CD4-positive, alpha-beta T cell treated with Interleukin-1 beta for 1 hour (primary cell): ENCODE data around the gene MSRB3.
"Not testable (repeated sequence)": the region's sequence is repeated elsewhere in the genome, so short reads cannot be mapped to it uniquely, and the experiment has no call there.

Source experiments
- DNase-seq, 2 donors: peaks; one replicate each; pipeline ENCODE4 v3.0.0-alpha.2; 2020 to 2022

Gene MSRB3

GRCh38 chr12:65278576-65279368 is at the start of gene MSRB3:
Gene MSRB3, plus strand, starts transcription at chr12:65278683. Its CDS starts 29,897 bp downstream, at chr12:65308580.
- peak; percentile 1 to 16 for DNase-seq

GRCh38 chr12:65229441-65229840 is 49.0 kb upstream of the MSRB3 start:
- no peak for DNase-seq

GRCh38 chr12:65232476-65233077 is 45.9 kb upstream of the MSRB3 start:
- DNase-seq, result peak in 1 of 2 donors; percentile 29

GRCh38 chr12:65237153-65237552 is 41.3 kb upstream of the MSRB3 start:
- DNase-seq, result no peak

- no peak for DNase-seq
Observed at GRCh38 chr12:65238609-65239008, 39.9 kb upstream of the MSRB3 start.

- no peak for DNase-seq
Observed at GRCh38 chr12:65248656-65249633, 29.5 kb upstream of the MSRB3 start.

- DNase-seq, result no peak
Observed at GRCh38 chr12:65252515-65252914, 26.0 kb upstream of the MSRB3 start.

- no peak for DNase-seq
Observed at GRCh38 chr12:65257986-65258385, 20.5 kb upstream of the MSRB3 start.

- no peak for DNase-seq
Observed at GRCh38 chr12:65259501-65259900, 19.0 kb upstream of the MSRB3 start.

- no peak for DNase-seq
Observed at GRCh38 chr12:65263777-65264176, 14.7 kb upstream of the MSRB3 start.

- DNase-seq, result no peak
Observed at GRCh38 chr12:65266408-65266807, 12.1 kb upstream of the MSRB3 start.

- no peak for DNase-seq
Observed at GRCh38 chr12:65269603-65270002, 8.9 kb upstream of the MSRB3 start.

- no peak for DNase-seq
Observed at GRCh38 chr12:65274602-65275272, 3.7 kb upstream of the MSRB3 start.

GRCh38 chr12:65275627-65276026 is 2.9 kb upstream of the MSRB3 start:
- no peak for DNase-seq

- DNase-seq, result no peak
Observed at GRCh38 chr12:65276916-65277530, 1.5 kb upstream of the MSRB3 start.

GRCh38 chr12:65277994-65278575 is 398 bp upstream of the MSRB3 start:
- DNase-seq, result no peak

GRCh38 chr12:65279369-65280112 is 1.1 kb downstream of the MSRB3 start:
- no peak for DNase-seq

- DNase-seq, result no peak
Observed at GRCh38 chr12:65280306-65280705, 1.8 kb downstream of the MSRB3 start.

- DNase-seq, result no peak
Observed at GRCh38 chr12:65282840-65283239, 4.4 kb downstream of the MSRB3 start.

- not testable (repeated sequence) for DNase-seq
Observed at GRCh38 chr12:65285532-65285931, 7.0 kb downstream of the MSRB3 start.

- no peak for DNase-seq
Observed at GRCh38 chr12:65287426-65287825, 8.9 kb downstream of the MSRB3 start.
